SK-N-MC (cell line): ENCODE results near the gene TCF12.

Experiments used
- EZH2 ChIP-seq: fragments of 200-600 bp; sonication (generic); IDR thresholded peaks from one replicate; pipeline ENCODE4 v1.6.1; 2017; ENCODE audit warnings: antibody characterized with exemption
- POLR2AphosphoS5 ChIP-seq: IDR thresholded peaks from 2 replicates; pipeline ENCODE4 v1.6.1; 2012; ENCODE audit warnings: mild to moderate bottlenecking, low read depth, low read length, borderline replicate concordance

DNA sequence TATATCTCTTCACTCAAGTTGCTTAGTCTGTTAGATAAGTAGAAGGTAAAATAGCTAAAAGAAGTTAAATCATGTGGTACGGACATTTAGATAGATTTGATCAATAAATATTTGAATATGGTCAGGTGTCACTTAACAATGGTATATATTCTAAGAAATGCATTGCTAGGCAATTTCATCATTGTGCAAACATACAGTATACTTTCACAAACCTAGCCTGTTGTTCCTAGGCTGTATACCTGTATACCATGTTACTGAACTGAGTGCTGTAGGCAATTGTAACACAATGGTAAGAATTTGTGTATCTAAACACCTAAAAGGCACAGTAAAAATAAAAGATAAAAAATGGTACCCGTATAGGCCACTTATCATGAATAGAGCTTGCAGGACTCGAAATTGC is 345.1 kb downstream of the TCF12 start:
- TF ChIP-seq EZH2: no peak
- TF ChIP-seq POLR2AphosphoS5: no peak
